Esophagus squamous epithelium (tissue), 4 donors: ENCODE measurements around the gene ERG.

Experiments used
- CTCF ChIP-seq, 6 experiments: fragments of 450-650 bp in 4 of 6; fragments of 200-600 bp in 2 of 6; sonication (generic) in 2 of 6; IDR thresholded peaks; one replicate each; pipeline ENCODE4 v1.5.1; 2016 to 2019; ENCODE audit warnings: antibody characterized with exemption in 6 of 6, mild to moderate bottlenecking in 4 of 6, moderate library complexity in 4 of 6
- POLR2A ChIP-seq, 4 donors: fragments of 450-650 bp; IDR thresholded peaks; one replicate each; pipeline ENCODE4 v1.6.1; 2017; ENCODE audit warnings: antibody characterized with exemption in 4 of 4, mild to moderate bottlenecking in 4 of 4, moderate library complexity in 3 of 4

- TF ChIP-seq CTCF (IDR thresholded peaks at IDR 0.05) = no peak
- no peak for TF ChIP-seq POLR2A (IDR thresholded peaks at IDR 0.05)
Observed at GRCh38 chr21:38476385-38476784, 21.9 kb downstream of the ERG start.
